NCI-H2081 (cell line): Measurements from ENCODE around the gene SMC2.
A peak's percentile ranks its signal among the peaks of the same experiment; 100 is the strongest.

Source experiments
- DNase-seq, 2 experiments: peaks; one replicate each; lab custom pipeline; 2025; lab: John Stamatoyannopoulos, UW

SMC2 gene

GRCh38 chr9:104093647-104094533 lies at the start of gene SMC2:
SMC2 (plus strand) TSS chr9:104094309; CDS start chr9:104095385, 1,076 bp downstream.
- DNase-seq, result peak; percentile 91 to 93

- no peak for DNase-seq
These were observed 25.6 kb upstream of the SMC2 start for GRCh38 chr9:104068546-104068945.

DNA sequence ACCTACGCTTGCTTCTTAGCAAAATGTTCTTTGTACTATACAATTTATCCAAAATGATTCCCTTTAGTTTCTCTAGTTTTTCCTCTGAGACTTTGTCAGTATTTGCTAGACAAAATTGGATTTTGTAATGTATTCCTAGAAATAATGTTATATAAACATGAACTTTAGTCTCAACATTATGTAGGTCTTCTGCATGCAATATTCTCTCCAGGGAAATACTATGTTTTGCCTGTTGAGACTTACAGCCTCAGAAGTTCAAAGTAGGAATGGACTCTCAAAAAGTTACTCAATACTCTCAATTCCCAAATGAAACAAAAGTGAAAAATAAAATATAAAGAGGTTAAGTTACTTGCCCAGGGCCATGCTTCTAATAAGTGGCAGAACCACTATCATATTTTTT lies 24.8 kb upstream of the SMC2 start:
- DNase-seq, result no peak

GRCh38 chr9:104071589-104071988 lies 22.5 kb upstream of the SMC2 start:
- DNase-seq, result no peak

DNA sequence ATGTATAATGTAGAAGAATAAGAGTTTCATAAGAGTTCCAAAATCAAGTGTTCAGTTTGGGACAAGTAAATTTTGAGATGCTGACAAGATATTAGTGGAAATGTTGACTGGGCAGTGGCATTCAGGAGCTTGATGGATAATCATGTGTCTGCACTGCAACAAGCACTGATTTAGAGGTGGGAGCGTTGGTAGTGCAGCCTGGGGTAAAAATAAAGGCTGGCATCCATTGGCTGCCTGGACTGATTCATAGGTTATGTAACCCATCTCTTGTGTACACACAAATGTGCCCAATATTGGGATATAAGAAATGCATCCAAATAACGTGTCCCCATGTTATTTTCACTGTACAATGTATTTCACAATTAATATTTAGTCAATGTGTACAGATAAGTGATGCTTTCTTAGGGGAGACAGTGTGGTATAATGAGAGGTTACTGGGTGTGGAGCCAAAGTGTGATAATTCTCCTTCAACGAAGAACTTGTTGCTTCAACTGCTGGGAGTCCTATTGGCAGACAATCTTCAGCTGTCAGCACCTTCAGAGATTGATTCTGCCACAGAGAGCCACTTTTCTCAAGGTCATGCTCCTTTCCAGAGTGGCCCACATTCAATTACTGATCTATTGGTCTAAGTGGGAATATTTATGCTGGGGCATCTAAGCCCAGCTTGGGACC lies 20.9 kb upstream of the SMC2 start:
- no peak for DNase-seq

GRCh38 chr9:104073770-104074133 lies 20.4 kb upstream of the SMC2 start:
- no peak for DNase-seq

- no peak for DNase-seq
These were observed 19.2 kb upstream of the SMC2 start for GRCh38 chr9:104074876-104075275.

DNA sequence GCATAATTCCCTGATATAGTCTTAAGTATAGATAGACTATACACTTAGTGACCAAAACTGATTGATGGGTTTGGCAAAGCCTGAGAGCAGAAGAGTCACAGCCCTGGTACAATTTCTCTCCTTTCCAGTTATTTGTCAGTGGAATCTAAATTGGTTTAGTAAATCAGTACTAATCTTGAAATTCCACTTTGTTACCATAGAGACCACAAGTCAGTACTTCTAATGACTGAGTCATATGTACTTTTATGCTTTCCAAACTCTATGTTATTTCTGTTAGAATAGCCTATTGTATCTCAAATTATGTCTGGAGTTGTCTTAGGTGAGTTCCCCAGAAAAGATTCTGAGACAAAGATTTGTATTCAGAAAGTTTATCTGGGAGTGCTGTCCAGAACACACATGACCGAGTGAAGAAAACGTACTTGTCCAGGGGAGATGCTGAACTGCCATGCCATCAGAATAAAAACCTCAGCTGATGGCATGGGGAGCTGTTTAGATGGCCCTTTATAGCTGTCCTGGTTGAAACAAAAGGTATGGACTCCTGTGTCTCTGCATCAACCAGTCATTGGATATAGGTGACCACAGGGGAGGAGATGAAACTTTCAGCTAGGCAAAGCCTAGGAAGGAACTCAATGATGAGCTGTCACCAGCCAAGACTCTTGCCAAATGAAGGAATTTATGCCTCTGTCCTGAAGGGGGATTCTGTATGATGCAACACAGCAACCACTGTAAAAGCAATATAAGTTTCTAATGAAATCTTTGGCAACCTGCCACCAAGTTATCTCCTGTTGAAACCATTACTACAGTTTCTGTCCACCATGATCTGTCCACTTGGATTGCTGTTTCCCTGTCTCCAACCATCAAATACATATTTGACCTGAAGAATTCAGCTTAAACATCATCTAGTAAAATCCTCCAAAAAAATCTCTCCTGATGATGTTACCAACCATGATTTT lies 18.0 kb upstream of the SMC2 start:
- no peak for DNase-seq

DNA sequence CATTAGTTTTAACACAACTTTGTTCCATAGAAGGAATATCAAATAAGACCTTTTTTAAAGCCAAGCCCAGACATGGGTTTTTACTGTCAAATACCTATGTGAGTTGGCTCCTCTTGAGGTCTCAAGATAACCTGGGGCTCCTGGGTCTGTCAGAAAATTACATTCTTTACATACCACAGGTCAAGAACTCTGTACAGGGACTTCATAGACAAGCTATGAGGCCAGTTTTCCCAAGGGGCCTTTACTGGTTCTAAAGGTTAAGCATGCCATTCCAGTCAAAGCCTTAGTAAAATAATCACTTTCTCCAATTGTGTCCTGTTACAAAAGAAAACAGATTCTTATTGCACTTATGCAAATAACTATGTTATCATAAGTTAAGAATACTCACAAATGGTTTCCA lies 15.5 kb upstream of the SMC2 start:
- DNase-seq, result no peak

- no peak for DNase-seq
These were observed 13.1 kb upstream of the SMC2 start for GRCh38 chr9:104080983-104081382.

- no peak for DNase-seq
These were observed 11.9 kb upstream of the SMC2 start for GRCh38 chr9:104082168-104082567.

GRCh38 chr9:104085525-104085924 lies 8.6 kb upstream of the SMC2 start:
- DNase-seq, result peak in 1 of 2 experiments; percentile 41

- DNase-seq, result no peak
These were observed 6.2 kb upstream of the SMC2 start for GRCh38 chr9:104087894-104088293.

DNA sequence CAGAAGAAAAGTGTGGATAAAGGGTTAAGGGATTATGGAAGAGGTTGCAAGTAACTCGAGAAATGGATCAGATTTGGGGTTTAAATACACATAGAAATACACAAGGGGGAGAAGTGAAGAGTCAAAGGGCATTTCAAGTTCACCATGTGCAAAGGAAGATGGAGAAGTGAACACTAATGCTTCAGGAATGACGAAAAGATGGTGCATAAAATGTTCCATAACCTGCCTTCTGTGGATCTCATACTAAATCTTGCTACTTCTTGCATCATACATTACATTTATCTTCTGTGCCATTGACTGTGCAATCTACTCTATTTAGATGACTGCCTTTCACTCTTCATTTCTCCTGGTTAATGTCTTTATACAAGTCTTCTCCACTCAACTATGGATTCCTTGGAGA lies 5.7 kb upstream of the SMC2 start:
- DNase-seq, result no peak

DNA sequence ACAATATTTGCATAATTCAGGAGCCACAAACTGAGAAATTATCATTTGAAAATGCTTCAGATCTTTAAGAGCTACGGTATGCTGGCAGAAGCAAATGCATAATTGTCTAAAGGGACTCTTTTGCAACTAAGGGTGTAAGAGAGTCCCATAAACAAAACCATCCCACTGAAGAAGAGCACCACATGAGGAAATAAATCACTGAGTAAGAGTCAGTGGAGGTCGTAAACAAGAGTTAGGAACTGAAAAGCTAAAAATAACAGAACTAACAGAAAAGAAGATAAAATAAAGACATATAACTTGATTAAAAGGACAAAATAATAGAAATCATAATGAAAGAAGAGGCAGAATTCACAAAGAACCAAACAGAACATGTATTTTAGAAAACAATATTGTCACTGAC lies 3.5 kb upstream of the SMC2 start:
- DNase-seq, result peak; percentile 17 to 54

DNA sequence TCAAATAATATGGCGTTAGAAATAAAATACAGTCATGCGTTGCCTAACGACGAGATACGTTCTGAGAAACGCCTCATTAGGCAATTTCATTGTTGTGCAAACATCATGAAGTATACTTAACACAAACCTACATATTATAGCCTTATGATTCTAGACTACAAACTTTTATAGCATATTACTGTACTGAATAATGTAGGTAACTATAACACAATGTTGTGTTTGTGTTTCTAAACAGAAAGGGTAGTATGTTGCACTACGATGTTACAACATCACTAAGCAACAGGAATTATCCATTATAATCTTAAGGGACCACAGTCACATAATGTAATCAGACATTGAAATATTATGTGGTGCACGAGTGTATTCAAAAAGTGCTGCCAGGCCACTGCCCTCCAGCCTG lies 3.0 kb upstream of the SMC2 start:
- DNase-seq, result peak; percentile 83 to 94

GRCh38 chr9:104091708-104092107 lies 2.4 kb upstream of the SMC2 start:
- peak; percentile 74 to 91 for DNase-seq

- DNase-seq, result no peak
These were observed 1.9 kb upstream of the SMC2 start for GRCh38 chr9:104092192-104092591.

- peak in 1 of 2 experiments; percentile 36 for DNase-seq
These were observed 1.1 kb upstream of the SMC2 start for GRCh38 chr9:104092875-104093600.

GRCh38 chr9:104094534-104095015 lies 466 bp downstream of the SMC2 start:
- no peak for DNase-seq

GRCh38 chr9:104099630-104100029 lies 5.5 kb downstream of the SMC2 start:
- no peak for DNase-seq
